Measurements from ENCODE around the gene MLH1.

DNA sequence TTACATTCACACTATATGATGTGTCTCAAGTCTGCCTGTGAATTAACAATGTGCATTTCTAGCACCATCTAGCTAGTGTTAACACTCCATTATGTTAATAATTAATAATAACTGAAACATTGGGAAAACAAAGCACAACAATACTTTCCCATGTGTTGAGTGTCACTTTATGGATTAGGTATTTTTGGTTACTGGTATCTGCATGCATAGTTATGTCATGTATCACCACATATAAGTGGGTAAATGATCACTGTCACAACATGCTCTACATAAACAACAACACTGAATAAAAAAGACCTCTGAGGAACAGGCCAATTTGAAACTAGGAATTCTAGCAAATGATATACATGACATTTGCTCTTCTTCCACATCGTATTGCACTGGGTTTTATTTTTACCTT lies 74.7 kb downstream of the MLH1 start:
- TF ChIP-seq POLR2A (IDR thresholded peaks at IDR 0.05) (no peak), POLR2AphosphoS5 (IDR thresholded peaks at IDR 0.05; ENCODE audit: insufficient read depth in 1 of 2, low read depth in 1 of 2) (no peak)
- TF ChIP-seq, protein P1, sequence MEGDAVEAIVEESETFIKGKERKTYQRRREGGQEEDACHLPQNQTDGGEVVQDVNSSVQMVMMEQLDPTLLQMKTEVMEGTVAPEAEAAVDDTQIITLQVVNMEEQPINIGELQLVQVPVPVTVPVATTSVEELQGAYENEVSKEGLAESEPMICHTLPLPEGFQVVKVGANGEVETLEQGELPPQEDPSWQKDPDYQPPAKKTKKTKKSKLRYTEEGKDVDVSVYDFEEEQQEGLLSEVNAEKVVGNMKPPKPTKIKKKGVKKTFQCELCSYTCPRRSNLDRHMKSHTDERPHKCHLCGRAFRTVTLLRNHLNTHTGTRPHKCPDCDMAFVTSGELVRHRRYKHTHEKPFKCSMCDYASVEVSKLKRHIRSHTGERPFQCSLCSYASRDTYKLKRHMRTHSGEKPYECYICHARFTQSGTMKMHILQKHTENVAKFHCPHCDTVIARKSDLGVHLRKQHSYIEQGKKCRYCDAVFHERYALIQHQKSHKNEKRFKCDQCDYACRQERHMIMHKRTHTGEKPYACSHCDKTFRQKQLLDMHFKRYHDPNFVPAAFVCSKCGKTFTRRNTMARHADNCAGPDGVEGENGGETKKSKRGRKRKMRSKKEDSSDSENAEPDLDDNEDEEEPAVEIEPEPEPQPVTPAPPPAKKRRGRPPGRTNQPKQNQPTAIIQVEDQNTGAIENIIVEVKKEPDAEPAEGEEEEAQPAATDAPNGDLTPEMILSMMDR (IDR thresholded peaks at IDR 0.05), result no peak
